A549 (cell line): ENCODE data around the gene MFN1.

ENCODE experiments used
- ATOH8 ChIP-seq: fragments of 250-450 bp; sonication (Bioruptor Pico); IDR thresholded peaks from 2 replicates; pipeline ENCODE4 v1.5.0; 2020; ENCODE audit warnings: low read depth, mild to moderate bottlenecking, moderate library complexity
- CBX8 ChIP-seq: fragments of 200-600 bp; sonication (generic); IDR thresholded peaks from 2 replicates; pipeline ENCODE4 v1.6.1; 2016
- CHD2 ChIP-seq: fragments of 150-350 bp; IDR thresholded peaks from 2 replicates; pipeline ENCODE4 v1.6.1; 2014; ENCODE audit warnings: low read length; ENCODE audit not compliant: partially characterized antibody
- CTCF ChIP-seq: fragments of >200 bp; sonication (Bioruptor Twin); formaldehyde crosslinking; IDR thresholded peaks from 3 replicates; pipeline ENCODE4 v1.5.1; 2016
- EP300 ChIP-seq, 2 experiments: fragments of >200 bp; sonication (Bioruptor Twin); formaldehyde crosslinking; IDR thresholded peaks; 2 replicates in 1 of 2; 3 replicates in 1 of 2; pipeline ENCODE4 v1.6.1; 2016 to 2017
- JUNB ChIP-seq: fragments of >200 bp; sonication (Bioruptor Twin); formaldehyde crosslinking; IDR thresholded peaks from 2 replicates; pipeline ENCODE4 v1.6.1; 2016
- MAFK ChIP-seq: fragments of 450-650 bp; IDR thresholded peaks from 2 replicates; pipeline ENCODE4 v1.6.1; 2014; ENCODE audit not compliant: partially characterized antibody
- MAZ ChIP-seq: fragments of 150-350 bp; IDR thresholded peaks from 2 replicates; pipeline ENCODE4 v1.6.1; 2014; ENCODE audit warnings: antibody characterized with exemption, low read depth, low read length, borderline replicate concordance
- POLR2A ChIP-seq: IDR thresholded peaks from 2 replicates; pipeline ENCODE4 v1.6.1; 2012; ENCODE audit warnings: mild to moderate bottlenecking, low read length
- REST ChIP-seq: fragments of 200-600 bp; sonication (generic); IDR thresholded peaks from 2 replicates; pipeline ENCODE4 v1.6.1; 2016; ENCODE audit warnings: antibody characterized with exemption, mild to moderate bottlenecking, moderate library complexity
- RFX5 ChIP-seq: fragments of 450-650 bp; IDR thresholded peaks from 2 replicates; pipeline ENCODE4 v1.7.1; 2014; ENCODE audit warnings: antibody characterized with exemption, mild to moderate bottlenecking, moderate library complexity
- SMC3 ChIP-seq: fragments of >200 bp; sonication (Bioruptor Twin); formaldehyde crosslinking; IDR thresholded peaks from 3 replicates; pipeline ENCODE4 v1.6.1; 2018; ENCODE audit warnings: inconsistent platforms
- SREBF2 ChIP-seq: fragments of 450-650 bp; IDR thresholded peaks from 2 replicates; pipeline ENCODE4 v1.6.1; 2014; ENCODE audit warnings: mild to moderate bottlenecking, moderate library complexity
- USF2 ChIP-seq: fragments of 450-650 bp; IDR thresholded peaks from 2 replicates; pipeline ENCODE4 v1.6.1; 2014; ENCODE audit warnings: antibody characterized with exemption

GRCh38 chr3:179299316-179299715 lies 48.2 kb upstream of the MFN1 start:
- no peak for TF ChIP-seq CBX8
- no peak for TF ChIP-seq USF2
- no peak for TF ChIP-seq CTCF
- no peak for TF ChIP-seq POLR2A
- no peak for TF ChIP-seq MAFK
- no peak for TF ChIP-seq CHD2
- TF ChIP-seq RFX5, result no peak
- TF ChIP-seq MAZ, result no peak
- no peak for TF ChIP-seq ATOH8 (CRISPR knock-in tag)
- TF ChIP-seq JUNB, result no peak
- TF ChIP-seq SMC3, result no peak
- no peak for TF ChIP-seq EP300 (IDR thresholded peaks at IDR 0.05)
- TF ChIP-seq SREBF2, result no peak
- no peak for TF ChIP-seq REST
